ENCODE data around the gene LRMDA. TPM values are rescaled to one million over a fixed set of nuclear protein-coding genes. Genes with fewer than 3 reads are reported as not detected.

Gene LRMDA
- total and polyA plus RNA-seq, 2 of the 13 experiments (the other 11 are each of a cell fraction or from before 2014, with no cell fraction given) = 13.4 to 22.0 TPM

- TF ChIP-seq TGIF2 (CRISPR knock-in tag; IDR thresholded peaks at IDR 0.05) (peak; percentile 79), TOE1 (CRISPR knock-in tag; IDR thresholded peaks at IDR 0.05) (no peak), ZNF616 (CRISPR knock-in tag; IDR thresholded peaks at IDR 0.05; ENCODE audit: low read depth) (peak; percentile 57; the same call in 1 of the 2 replicates), ZNF460 (CRISPR knock-in tag; IDR thresholded peaks at IDR 0.05; ENCODE audit: borderline replicate concordance) (no peak; the same call in 1 of the 2 replicates), ARID4A (CRISPR knock-in tag; IDR thresholded peaks at IDR 0.05; ENCODE audit: borderline replicate concordance) (peak; percentile 82), CENPT (CRISPR knock-in tag; IDR thresholded peaks at IDR 0.05; ENCODE audit: low read depth) (no peak), GATA4 (IDR thresholded peaks at IDR 0.05; ENCODE audit: borderline replicate concordance, low read depth) (peak; percentile 77; the same call in 1 of the 2 replicates), CHCHD3 (CRISPR knock-in tag; IDR thresholded peaks at IDR 0.05) (no peak), ZNF20 (CRISPR knock-in tag; IDR thresholded peaks at IDR 0.05) (peak; percentile 32; the same call in 1 of the 2 replicates), ONECUT2 (CRISPR knock-in tag; IDR thresholded peaks at IDR 0.05) (0 out of 2 replicates have a peak, but pooled peaks have one; percentile 47), ARNT2 (CRISPR knock-in tag; IDR thresholded peaks at IDR 0.05; ENCODE audit: low read depth) (peak; percentile 73), U2AF2 (IDR thresholded peaks at IDR 0.05; ENCODE audit: low read depth, low read length) (no peak), ZNF446 (CRISPR knock-in tag; IDR thresholded peaks at IDR 0.05) (peak; percentile 74; the same call in 1 of the 2 replicates), FOXA3 (CRISPR knock-in tag; IDR thresholded peaks at IDR 0.05) (0 out of 2 replicates have a peak, but pooled peaks have one; percentile 48), ZNF629 (CRISPR knock-in tag; conservative IDR thresholded peaks at IDR 0.05) (0 out of 2 replicates have a peak, but pooled peaks have one; percentile 35), TBL1XR1 (IDR thresholded peaks at IDR 0.05; ENCODE audit: borderline replicate concordance, low read length, partially characterized antibody) (peak; percentile 25), ZC3H4 (CRISPR knock-in tag; IDR thresholded peaks at IDR 0.05; ENCODE audit: borderline replicate concordance) (no peak), ISX (CRISPR knock-in tag; conservative IDR thresholded peaks at IDR 0.05) (0 out of 2 replicates have a peak, but pooled peaks have one; percentile 21), ZNF3 (CRISPR knock-in tag; IDR thresholded peaks at IDR 0.05) (no peak; the same call in 1 of the 2 replicates), ZSCAN25 (CRISPR knock-in tag; IDR thresholded peaks at IDR 0.05) (peak; percentile 78), MXD4 (CRISPR knock-in tag; IDR thresholded peaks at IDR 0.05) (peak; percentile 50)
- TF ChIP-seq, protein P1, sequence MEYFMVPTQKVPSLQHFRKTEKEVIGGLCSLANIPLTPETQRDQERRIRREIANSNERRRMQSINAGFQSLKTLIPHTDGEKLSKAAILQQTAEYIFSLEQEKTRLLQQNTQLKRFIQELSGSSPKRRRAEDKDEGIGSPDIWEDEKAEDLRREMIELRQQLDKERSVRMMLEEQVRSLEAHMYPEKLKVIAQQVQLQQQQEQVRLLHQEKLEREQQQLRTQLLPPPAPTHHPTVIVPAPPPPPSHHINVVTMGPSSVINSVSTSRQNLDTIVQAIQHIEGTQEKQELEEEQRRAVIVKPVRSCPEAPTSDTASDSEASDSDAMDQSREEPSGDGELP (IDR thresholded peaks at IDR 0.05; ENCODE audit: borderline replicate concordance, low read depth) = peak; percentile 82; the same call in 1 of the 2 replicates
- TF ChIP-seq, protein P2, sequence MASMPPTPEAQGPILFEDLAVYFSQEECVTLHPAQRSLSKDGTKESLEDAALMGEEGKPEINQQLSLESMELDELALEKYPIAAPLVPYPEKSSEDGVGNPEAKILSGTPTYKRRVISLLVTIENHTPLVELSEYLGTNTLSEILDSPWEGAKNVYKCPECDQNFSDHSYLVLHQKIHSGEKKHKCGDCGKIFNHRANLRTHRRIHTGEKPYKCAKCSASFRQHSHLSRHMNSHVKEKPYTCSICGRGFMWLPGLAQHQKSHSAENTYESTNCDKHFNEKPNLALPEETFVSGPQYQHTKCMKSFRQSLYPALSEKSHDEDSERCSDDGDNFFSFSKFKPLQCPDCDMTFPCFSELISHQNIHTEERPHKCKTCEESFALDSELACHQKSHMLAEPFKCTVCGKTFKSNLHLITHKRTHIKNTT (CRISPR knock-in tag; IDR thresholded peaks at IDR 0.05) = no peak
These were observed 29.6 kb upstream of the LRMDA start, which contains the start of gene ZNF503 (continued) for GRCh38 chr10:75401569-75402485.

All from HepG2 (cell line).